ES-I3 (cell line): ENCODE results near the gene NEDD8.
"Not testable (repeated sequence)": the region's sequence is repeated elsewhere in the genome, so short reads cannot be mapped to it uniquely, and the experiment has no call there.

Experiments
- H3K36me3 ChIP-seq: 2 replicates; pipeline ENCODE4 v1.6.1; 2013; ENCODE audit warnings: mild to moderate bottlenecking, low read length, control low read depth, moderate library complexity; ENCODE audit not compliant: insufficient read depth
- H3K4me1 ChIP-seq: 2 replicates; pipeline ENCODE4 v1.6.1; 2013; ENCODE audit warnings: mild to moderate bottlenecking, control low read depth, low read length; ENCODE audit not compliant: insufficient read depth
- H3K9ac ChIP-seq: 2 replicates; pipeline ENCODE4 v1.6.1; 2013; ENCODE audit warnings: low read depth, mild to moderate bottlenecking, low read length, moderate library complexity
- H3K9me3 ChIP-seq: 2 replicates; pipeline ENCODE4 v1.6.1; 2013; ENCODE audit warnings: mild to moderate bottlenecking, low read length, moderate library complexity; ENCODE audit not compliant: control insufficient read depth, insufficient read depth

NEDD8 gene

DNA sequence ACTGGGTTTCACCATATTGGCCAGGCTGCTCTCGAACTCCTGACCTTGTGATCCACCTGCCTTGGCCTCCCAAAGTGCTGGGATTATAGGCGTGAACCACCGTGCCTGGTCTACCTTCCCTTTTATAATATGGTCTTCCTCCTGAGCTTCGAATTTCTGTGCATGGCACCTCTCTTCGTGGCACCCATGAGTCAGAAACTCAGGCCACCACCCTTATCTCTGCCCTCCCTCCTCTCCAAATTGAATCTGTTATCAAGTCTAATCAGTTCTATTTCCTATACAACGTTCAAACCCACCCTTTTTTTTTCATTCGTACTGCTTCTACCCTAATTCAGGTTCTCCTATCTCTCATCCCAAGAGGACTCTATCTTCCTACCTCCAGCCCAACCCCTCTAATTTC is 15.3 kb upstream of the NEDD8 start:
- Histone ChIP-seq H3K36me3 (no peaks in the 10 kb centered on the region), H3K9ac (no peak overlapping the region), H3K9me3 (no peaks in the 10 kb centered on the region), H3K4me1 (peaks cover 6% of the 10 kb centered on the region; the same call in 1 of the 2 replicates)

DNA sequence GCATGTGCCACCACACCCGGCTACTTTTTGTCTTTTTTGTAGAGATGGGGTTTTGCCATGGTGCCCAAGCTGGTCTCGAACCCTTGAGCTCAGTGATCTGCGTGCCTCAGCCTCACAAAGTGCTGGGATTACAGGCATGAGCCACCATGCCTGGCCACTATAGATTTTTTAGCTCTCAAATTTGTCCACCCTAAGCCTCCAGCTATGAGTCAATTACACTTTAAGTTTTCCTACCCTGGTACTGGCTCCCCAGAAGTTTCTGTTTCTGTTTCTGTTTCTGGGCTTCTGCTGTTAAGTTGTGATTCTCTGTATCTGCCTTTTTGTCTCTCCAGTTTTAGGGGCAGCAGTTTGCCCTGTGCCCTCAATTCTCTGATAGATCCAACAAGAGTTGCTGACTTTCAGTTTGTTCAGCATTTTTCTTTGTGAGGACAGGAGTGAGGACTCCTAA is 14.6 kb upstream of the NEDD8 start:
- Histone ChIP-seq H3K4me1 (peaks cover 6% of the 10 kb centered on the region; the same call in 1 of the 2 replicates), H3K9ac (no peak overlapping the region)

DNA sequence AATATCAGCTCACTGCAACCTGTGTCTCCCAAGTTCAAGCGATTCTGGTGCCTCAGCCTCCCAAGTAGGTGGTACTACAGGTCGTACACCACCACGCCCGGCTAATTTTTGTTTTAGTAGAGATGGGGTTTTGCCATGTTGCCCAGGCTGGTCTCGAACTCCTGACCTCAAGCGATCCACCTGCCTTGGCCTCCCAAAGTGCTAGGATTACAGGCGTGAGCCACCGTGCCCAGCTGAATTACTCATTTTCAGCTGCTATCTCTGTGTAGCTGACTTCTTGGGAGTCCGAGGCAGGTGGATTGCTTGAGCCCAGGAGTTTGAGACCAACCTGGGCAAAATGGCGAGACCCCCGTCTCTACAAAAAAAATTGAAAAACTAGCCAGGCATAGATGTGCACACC is 13.2 kb upstream of the NEDD8 start:
- H3K9ac ChIP-seq, H3K36me3 ChIP-seq, H3K4me1 ChIP-seq, H3K9me3 ChIP-seq: not testable (repeated sequence)

More for the DNA sequence above, 14.6 kb upstream of the NEDD8 start:
- Histone ChIP-seq H3K9me3 (no peaks in the 10 kb centered on the region), H3K36me3 (no peaks in the 10 kb centered on the region)

DNA sequence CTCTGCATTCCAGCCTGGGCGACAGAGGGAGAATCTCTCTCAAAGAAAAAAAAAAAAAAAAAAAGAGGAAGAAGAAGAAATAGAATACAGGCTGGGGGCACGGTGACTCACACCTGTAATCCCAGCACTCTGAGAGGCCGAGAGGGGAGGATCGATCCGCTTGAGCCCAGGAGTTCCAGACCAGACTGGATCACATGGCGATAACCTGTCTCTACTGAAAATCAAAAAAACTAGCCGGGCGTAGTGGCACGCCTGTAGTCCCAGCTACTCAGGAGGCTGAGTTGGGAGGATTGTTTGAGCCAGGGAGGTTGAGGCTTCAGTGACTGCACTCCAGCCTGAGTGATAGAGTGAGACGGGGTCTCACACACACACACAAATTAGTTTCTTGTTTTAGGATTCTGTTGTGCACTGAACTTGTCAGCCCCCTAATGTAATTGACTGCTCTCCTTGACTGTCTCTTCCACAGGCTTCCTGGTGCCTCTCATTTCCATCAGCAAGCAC is 11.2 kb upstream of the NEDD8 start:
- peak overlapping the region; percentile 70 for H3K9ac ChIP-seq
- peaks cover 12% of the 10 kb centered on the region for H3K36me3 ChIP-seq
- H3K4me1 ChIP-seq: peaks cover 6% of the 10 kb centered on the region; the same call in 1 of the 2 replicates
- no peaks in the 10 kb centered on the region for H3K9me3 ChIP-seq

DNA sequence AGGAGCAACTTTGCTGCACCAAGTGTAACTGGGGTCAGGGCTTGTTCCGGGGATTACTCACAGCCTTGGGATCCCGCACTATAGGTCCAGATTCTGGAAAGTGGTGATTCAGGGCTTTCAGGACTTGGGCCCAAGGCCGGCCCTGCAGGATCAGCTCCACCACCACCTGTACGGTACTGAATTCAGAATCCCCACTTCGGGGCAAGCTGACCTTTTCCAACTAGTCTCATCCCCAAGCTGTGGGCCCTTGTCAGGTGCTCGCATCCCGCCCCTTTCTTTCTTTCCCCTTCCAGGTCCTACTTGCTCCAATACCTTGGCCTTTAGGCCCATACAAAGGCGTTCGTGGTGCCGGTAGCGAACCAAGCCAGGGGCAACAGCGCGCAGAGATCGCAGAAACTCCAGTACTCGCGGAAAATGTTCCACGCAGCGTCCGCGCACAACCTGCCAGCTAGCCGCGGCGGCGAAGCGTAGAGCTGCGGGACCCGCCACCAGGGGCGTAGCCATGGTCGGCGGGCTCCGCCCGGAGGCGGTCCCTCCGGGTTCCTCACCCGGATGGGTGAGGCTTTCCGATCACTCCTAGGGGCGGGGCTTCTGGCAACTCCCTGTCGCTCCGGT is 9.8 kb upstream of the NEDD8 start:
- Histone ChIP-seq H3K9me3 (no peaks in the 10 kb centered on the region), H3K4me1 (peaks cover 6% of the 10 kb centered on the region; the same call in 1 of the 2 replicates), H3K36me3 (peaks cover 17% of the 10 kb centered on the region), H3K9ac (peak overlapping the region; percentile 70)

DNA sequence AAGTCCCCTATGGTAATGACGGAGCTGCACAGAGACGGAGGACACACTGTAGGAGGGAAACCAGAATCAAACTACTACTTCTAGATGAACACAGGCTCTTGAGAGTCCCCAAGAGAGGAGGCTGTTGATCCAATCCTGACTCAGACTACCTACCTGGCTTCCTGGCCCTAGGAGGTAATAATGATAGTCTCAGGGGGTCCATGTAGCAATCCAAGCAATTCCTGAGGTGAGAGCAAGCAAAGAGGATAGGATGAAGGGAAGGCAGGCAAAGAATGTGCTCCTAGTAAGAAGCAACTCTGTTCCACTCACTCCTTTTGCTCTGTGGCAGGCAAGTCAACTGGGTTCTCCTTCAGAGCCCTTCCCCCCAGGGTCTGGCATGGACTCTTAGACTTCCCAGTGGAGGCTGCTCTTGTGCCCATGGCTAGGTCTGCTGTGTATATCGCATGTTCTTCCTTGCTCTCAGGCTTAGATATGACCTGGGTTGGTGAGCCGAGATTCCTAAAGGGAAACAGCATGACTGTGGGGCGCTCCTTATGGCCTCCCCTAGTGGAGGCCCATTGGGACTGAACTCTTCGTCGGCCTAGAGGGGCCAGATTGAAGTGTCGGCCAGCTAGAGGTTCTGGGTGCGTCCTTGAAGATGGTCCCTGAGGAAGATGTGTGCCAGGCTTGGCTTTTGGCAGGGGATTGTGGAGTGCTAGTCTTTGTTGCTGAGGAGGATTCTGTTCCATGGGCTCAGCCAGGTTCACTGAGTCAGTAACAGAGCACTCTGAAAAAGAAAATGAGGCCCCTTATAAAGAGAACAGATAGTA is 8.1 kb upstream of the NEDD8 start:
- Histone ChIP-seq H3K9me3 (no peaks in the 10 kb centered on the region), H3K9ac (no peak overlapping the region), H3K36me3 (peaks cover 32% of the 10 kb centered on the region), H3K4me1 (peaks cover 6% of the 10 kb centered on the region; the same call in 1 of the 2 replicates)

DNA sequence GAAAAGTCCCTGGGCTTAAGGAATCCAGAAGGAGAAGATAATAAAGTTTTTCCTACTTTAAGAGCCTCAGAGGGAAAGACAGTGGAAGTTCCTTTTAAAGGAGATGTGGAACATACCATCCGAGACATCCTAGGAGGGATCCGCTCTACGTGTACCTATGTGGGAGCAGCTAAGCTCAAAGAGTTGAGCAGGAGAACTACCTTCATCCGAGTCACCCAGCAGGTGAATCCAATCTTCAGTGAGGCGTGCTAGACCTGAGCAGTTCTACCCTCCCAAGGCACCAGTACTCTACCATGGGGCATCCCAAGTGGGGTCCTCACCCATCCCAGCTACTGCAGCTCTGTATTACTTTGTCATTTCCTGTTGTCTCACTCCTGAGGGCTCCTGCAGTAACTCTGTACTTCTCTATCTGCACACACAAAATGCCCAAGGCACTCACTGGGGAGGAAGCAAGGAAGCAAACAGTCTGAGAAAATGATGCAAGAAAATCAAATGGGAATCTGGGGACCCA is 6.4 kb upstream of the NEDD8 start:
- Histone ChIP-seq H3K9ac (no peak overlapping the region), H3K4me1 (peaks cover 3% of the 10 kb centered on the region; the same call in 1 of the 2 replicates), H3K9me3 (no peaks in the 10 kb centered on the region), H3K36me3 (peaks cover 34% of the 10 kb centered on the region)

DNA sequence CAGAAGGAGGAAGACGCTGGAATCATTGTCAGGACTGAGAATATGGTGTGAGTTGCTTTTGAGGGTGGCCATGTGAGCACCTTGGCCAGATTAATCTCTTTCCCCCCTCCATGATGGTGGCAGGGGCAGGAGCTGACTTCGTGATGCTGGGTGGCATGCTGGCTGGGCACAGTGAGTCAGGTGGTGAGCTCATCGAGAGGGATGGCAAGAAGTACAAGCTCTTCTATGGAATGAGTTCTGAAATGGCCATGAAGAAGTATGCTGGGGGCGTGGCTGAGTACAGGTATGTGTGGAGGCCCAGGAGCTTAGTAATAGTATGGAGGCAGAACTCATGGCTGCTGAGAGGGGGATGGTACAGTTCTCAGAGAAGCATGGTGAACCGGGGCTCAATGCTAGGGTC is 6.0 kb upstream of the NEDD8 start:
- no peaks in the 10 kb centered on the region for H3K4me1 ChIP-seq
- peaks cover 34% of the 10 kb centered on the region for H3K36me3 ChIP-seq
- no peak overlapping the region for H3K9ac ChIP-seq
- no peaks in the 10 kb centered on the region for H3K9me3 ChIP-seq

DNA sequence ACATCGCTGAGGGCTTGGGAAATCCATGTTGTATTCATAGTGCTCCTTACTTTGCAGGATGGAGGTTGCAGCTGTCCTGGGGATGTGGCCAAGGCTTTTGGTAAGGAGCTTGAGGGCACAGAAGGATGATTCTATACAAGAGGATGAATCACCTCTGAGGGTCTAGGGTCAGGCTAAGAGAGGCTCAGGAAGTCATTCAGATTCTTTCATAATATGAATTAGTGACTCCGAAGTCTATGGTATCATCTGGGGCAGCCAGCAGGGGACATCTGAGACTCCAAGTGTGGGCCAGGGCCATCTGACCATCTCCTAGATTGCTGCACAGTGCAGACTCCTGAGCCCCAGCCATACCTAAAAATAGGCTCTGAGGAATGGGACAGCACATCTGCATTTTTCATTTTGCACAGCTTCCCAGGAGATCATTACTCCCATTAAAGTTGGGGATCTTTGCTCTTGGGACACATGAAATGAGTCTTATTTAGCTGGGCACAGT is 5.3 kb upstream of the NEDD8 start:
- no peaks in the 10 kb centered on the region for H3K9me3 ChIP-seq
- H3K9ac ChIP-seq: no peak overlapping the region
- H3K36me3 ChIP-seq: peaks cover 34% of the 10 kb centered on the region
- no peaks in the 10 kb centered on the region for H3K4me1 ChIP-seq

DNA sequence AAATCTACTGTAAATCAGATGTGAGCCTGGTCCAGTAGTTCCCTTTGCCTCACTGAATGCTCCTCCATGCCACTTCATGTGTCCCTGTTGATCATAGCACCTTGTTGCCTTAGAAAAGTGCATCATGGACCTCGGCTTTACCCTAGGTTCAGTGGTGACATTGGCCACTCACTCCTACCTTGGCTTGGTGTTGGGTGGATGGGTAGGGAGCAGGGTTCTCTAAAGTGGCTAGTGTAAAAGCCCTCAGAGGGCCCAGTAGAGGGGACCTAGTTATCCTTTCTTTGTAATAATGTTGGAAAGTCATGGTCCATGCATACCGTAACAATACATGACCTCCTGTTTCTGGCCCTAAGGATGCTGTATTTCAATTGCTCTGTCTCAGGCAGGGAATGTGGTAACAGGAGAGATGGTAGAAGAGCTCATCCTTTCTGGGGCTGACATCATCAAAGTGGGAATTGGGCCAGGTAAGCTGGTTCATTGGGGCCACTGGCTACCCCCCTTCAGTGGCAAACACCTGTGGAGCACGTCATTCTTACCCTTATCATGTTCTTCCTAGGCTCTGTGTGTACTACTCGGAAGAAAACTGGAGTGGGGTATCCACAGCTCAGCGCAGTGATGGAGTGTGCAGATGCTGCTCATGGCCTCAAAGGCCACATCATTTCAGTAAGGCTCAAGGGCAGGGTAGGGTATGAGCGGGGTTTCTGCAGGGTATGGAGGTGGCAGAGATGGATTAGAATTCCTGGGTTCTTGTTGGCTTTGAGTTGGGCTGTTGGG is 4.7 kb upstream of the NEDD8 start:
- Histone ChIP-seq H3K9ac (no peak overlapping the region), H3K4me1 (no peaks in the 10 kb centered on the region), H3K36me3 (peaks cover 34% of the 10 kb centered on the region), H3K9me3 (no peaks in the 10 kb centered on the region)

DNA sequence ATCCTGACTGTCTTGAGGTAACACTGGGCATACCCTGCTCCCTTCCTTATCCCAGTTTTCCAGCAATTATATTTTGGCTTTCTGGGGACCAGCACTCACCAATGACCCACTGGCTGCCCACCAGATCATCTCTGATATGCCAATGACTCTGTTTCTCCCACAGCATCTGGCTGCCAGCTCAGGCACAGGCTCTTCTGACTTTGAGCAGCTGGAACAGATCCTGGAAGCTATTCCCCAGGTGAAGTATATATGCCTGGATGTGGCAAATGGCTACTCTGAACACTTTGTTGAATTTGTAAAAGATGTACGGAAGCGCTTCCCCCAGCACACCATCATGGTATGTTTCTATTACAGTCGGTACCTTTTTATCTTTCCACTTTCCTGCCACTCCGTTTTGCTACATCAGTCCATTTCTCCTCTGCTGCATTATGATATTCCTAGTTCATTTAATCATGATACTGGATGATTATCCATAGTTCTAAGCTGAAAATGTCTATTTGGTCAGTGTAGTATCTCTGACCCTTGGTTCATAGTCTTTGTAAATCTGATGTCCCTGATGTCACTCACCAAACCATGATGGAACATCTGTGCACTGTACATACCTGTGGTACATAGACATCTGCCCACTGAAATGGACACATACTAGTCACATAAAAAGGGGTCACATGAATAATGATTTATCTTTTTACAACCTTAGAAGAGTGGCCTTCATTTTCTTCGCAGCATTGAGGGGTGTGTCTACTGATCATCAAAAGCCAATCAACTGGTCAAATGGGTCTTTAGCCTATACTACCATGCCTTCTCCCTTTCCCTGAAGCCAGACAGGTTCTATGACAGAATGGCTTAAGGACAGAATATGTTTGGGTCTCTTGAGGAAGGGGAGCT is 3.9 kb upstream of the NEDD8 start:
- peaks cover 34% of the 10 kb centered on the region for H3K36me3 ChIP-seq
- H3K4me1 ChIP-seq: no peaks in the 10 kb centered on the region
- H3K9me3 ChIP-seq: no peaks in the 10 kb centered on the region
- H3K9ac ChIP-seq: no peak overlapping the region

DNA sequence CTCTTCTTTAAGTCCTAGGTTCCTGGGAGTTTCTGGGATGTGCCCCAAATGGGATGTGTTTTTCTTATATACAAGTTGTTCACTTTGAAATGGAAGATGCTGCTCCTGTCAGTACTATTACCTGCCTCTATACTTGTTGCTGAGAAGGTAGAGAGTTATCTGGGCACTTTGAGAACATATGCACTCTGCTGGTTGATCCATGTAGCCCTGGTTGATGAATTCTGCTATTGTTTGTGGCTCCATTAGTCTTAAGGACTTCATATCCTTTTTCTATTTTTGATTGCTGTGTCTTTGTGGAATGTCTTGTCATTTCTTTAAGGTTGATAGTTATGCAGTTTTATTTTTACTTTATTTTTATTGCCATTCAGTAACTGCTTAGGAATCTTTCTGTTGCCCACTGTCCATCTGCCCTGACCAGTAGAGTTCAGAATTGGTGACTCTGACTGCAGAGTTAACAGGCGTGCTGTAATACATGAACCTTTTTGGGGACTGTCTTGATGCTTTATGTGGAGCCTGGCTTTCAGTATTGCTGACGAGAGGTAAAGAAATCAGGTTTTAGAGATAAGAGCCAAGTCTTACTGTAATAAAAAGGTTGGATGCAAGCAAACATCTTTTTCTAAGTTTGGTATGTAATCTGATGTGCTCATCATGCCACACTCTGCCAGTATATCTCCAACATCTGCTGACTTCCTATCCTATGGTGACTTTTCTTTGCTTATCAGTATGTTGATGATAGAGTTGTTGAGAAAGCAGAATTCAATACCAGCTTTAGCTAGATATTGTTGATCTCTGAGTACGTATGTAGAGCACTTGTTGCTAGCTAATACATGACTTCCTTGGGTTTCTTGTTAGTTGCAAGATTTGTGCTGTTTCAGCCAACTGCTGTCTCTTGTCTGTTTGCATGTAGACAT is 2.2 kb upstream of the NEDD8 start:
- Histone ChIP-seq H3K9ac (no peak overlapping the region), H3K9me3 (no peaks in the 10 kb centered on the region), H3K36me3 (peaks cover 25% of the 10 kb centered on the region), H3K4me1 (no peaks in the 10 kb centered on the region)

DNA sequence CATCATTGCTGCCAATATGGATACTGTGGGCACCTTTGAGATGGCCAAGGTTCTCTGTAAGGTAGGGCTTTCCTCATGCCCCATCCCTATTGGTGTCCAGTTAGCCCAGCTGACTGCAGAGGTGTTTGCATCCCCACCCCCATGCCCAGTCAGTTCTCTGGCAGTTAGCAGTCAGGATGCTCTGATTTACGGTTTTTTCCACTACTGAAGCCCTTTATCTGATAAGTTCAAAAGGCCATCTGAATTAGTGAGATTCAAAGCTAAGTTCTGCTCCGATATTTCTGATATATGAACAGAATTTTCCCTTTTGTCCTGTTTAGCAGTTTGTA is 1.3 kb upstream of the NEDD8 start:
- H3K9me3 ChIP-seq: no peaks in the 10 kb centered on the region
- H3K9ac ChIP-seq: peak overlapping the region; percentile 97
- no peaks in the 10 kb centered on the region for H3K4me1 ChIP-seq
- peaks cover 23% of the 10 kb centered on the region for H3K36me3 ChIP-seq
